ES-I3 (cell line): Measurements from ENCODE around the gene HEATR5A.
"Not testable (repeated sequence)": the region's sequence is repeated elsewhere in the genome, so short reads cannot be mapped to it uniquely, and the experiment has no call there.

ENCODE experiments used
- H3K36me3 ChIP-seq: 2 replicates; pipeline ENCODE4 v1.6.1; 2013; ENCODE audit warnings: mild to moderate bottlenecking, low read length, control low read depth, moderate library complexity; ENCODE audit not compliant: insufficient read depth
- H3K4me1 ChIP-seq: 2 replicates; pipeline ENCODE4 v1.6.1; 2013; ENCODE audit warnings: mild to moderate bottlenecking, control low read depth, low read length; ENCODE audit not compliant: insufficient read depth
- H3K9ac ChIP-seq: 2 replicates; pipeline ENCODE4 v1.6.1; 2013; ENCODE audit warnings: low read depth, mild to moderate bottlenecking, low read length, moderate library complexity
- H3K9me3 ChIP-seq: 2 replicates; pipeline ENCODE4 v1.6.1; 2013; ENCODE audit warnings: mild to moderate bottlenecking, low read length, moderate library complexity; ENCODE audit not compliant: control insufficient read depth, insufficient read depth

Gene HEATR5A

DNA sequence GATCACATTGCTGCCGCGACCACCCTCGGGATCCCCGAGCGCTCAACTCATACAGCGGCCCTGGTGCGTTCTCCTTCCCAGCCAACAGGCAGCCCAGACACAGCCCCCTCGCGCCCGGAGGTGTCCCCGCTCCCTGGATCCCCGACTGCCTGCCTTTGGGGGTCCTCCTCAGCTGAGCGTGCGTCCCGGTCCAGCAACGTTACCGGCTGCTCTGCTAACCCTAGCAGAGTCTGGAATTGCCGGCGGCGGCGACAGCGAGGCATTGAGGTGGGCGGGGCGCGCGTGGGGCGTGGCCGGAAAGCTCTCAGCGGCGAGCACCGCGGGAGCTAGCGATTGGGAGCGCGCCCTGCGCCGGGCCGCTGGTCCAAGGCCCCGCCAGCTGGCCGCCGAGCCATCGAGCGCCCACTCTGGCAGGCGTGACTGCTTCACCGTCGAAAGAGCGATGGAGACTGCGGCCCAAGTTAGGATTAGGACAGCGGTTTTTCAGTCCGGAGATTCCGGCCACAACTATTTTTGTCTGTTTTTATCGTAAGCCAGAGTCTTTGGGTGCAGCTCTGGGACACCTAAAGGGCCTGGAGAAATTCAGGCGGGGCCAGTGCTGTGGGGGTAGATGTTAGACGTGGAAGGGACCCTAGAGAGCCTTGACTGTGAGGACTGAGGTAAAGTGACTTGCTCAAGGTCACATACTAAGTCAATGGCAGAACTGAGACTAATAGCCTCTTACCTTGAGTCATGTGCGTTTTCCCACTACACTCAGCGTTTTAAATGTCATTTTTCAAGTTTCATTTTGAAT, at the start of gene HEATR5A:
Gene HEATR5A, minus strand, starts transcription at position 232 of the 793 bp plus-strand sequence. CDS start 17,575 bp downstream, outside the sequence.
- Histone ChIP-seq H3K36me3 (no peaks in the 10 kb centered on the region), H3K9ac (peak within 1 kb of the TSS; percentile 97), H3K4me1 (no peaks in the 10 kb centered on the region)

DNA sequence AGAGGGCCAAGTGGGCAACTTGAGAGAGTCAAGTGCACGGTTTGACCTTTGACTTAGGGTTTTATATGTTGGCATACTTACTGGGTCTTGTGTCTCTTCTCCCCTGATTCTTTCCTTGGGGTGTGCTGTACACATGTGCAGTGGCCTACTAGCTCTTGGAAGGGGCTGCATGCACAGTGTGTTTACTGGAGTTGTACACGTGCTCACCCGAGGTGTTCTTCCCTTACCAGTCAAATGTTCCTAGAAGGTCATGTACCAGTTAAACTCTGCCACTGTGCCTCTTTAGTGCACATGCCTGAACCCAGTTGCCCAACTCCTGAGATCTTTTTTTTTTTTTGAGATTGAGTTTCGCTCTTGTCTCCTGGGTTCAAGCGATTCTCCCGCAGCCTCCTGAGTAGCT, 46.2 kb upstream of the HEATR5A start:
- Histone ChIP-seq H3K4me1 (no peaks in the 10 kb centered on the region), H3K9me3 (no peaks in the 10 kb centered on the region), H3K36me3 (no peaks in the 10 kb centered on the region), H3K9ac (no peak overlapping the region)

More for the DNA sequence above, at the start of gene HEATR5A:
- H3K9me3 ChIP-seq = no peaks in the 10 kb centered on the region

DNA sequence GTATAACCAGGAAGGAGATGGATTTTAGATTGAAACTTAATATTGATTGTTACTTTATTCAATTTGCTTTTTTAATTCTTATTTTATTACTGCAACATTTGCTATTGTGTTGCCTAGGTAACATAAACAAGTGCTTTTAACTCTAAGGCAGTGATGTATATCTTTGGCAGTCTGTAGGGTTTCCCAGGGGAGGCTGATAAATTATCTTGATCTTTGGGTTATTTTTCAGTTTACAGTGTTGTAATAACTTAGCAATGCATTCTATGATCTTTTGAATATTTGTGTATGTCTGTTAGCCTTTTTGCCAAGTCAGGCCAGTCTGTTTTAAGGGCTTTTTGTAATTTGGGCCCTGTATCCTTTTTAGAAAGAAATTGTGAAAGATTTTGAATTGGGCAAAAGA, 44.8 kb upstream of the HEATR5A start:
- Histone ChIP-seq H3K9me3 (no peaks in the 10 kb centered on the region), H3K36me3 (no peaks in the 10 kb centered on the region), H3K4me1 (no peaks in the 10 kb centered on the region), H3K9ac (peak overlapping the region; percentile 39)

DNA sequence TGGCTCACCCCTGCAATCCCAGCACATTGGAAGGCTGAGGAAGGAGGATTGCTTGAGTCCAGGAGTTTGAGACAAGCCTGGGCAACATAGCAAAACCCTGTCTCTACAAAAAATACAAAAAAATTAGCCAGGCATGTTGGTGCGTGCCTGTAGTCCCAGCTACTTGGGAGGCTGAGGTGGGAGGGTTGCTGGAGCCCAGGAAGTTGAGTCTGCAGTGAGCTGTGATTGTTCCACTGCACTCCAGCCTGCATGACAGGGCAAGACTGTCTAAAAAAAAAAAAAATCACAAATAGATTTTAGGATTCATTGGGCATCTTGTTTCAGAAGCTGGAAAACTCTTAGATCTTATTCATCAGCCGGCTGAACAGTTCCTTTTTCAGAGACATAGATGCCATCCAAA, 42.1 kb upstream of the HEATR5A start:
- H3K9ac ChIP-seq, H3K9me3 ChIP-seq, H3K4me1 ChIP-seq, H3K36me3 ChIP-seq: not testable (repeated sequence)

DNA sequence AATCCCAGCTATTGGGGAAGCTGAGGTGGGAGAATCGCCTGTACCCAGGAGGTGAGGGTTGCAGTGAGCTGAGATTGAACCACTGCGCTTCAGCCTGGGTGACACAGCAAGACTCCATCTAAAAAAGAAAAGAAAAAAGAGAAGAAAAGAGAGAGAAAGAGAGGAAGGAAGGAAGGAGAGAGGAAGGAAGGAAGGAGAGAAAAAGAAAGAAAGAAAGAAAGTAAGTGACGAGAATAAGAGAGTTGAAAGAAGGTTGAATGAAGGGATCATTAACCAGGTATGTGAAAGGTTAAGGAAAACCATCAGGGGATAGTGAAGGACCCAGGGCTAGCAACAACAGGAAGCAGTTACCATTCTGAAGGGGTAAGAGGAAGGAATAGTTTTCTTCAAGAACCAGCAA, 41.2 kb upstream of the HEATR5A start:
- H3K9me3 ChIP-seq = no peaks in the 10 kb centered on the region
- no peaks in the 10 kb centered on the region for H3K36me3 ChIP-seq
- H3K4me1 ChIP-seq = peaks cover 8% of the 10 kb centered on the region; the same call in 1 of the 2 replicates
- no peak overlapping the region for H3K9ac ChIP-seq

DNA sequence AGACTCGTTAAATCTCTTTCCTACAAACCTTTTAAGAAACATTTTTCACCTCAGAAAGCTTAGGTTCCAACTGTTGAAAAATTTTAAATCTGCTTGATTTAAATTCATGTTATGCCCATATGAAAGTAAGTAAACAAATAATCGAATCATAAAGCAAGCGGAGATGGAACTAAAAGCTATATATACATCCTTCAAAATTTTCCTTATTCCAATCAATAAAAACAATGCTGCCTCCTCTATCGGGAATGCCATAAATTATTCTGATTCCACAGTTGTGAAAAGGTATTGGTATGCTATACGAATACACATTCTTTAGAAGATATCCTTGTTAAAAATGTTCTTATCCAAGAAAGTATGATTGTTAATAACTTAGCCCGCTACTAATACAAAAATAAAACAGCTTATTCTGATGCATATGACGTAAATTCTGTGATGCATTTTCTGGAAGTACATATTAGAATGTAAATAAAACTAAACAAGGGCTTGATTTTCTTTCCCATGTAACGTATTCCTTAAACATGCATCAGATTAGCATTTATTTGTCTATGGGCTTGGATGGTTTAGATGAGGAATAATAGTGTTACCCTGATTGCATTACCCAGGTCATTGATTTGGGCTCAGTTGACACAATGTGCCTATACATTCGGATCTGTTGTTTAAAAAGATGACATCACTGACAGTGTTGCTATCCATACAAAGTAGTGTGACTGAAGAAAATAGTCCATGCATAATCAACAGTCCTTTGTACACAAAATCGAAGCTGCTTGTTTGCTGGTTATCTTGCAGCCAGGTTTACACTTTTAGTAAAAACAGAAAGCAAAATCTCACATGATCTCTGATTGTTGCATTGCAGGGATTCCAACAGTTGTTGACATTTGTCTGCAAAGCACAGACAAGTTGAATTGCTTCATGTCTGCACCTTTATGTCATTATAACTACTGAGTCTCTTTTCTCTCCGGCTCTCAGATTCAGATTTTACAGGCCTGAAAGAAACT, 37.6 kb upstream of the HEATR5A start:
- peak overlapping the region; percentile 78 for H3K9ac ChIP-seq
- H3K36me3 ChIP-seq = no peaks in the 10 kb centered on the region

DNA sequence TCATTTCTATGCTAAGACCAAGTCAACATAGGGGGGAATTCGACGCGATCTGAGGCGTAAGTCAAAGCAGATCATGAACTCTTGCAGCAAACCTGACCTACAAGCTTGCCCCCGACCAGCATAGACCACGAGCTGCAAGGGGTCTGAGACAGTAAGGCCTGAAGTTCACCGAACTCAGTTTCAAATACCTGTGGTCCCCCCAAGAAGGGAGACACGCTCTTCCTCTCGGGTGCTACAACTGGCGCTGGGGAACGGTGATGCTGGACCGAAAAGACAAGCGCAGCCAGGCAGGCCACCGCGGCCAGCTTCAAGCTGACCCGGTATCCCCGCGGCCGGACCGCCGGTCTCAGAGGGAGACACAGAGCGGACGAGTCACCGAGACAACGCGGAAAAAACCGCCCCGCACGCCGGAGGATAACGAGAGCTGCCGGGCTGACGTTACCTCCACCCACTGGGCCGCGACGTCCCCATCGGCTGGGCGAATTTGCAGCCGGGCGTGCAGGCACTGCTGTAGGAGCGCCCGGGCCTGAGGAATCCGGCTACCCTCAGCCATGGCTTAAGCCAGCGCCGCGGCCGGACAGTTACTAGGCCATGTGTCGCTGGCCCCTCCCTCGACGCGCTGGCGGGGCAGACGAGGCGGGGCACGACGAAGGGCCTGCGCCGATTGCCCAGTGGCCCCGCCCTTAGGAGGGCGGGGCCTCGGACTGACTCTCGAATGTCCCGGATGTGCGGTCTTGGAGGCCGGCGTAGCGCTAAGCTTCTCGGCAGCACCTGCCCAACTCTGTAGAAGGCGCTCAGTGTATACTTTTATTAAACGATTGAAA, 36.7 kb upstream of the HEATR5A start, which contains the start of gene DTD2:
Gene DTD2, minus strand, starts transcription at position 666 of the 824 bp plus-strand sequence. Its CDS starts 113 bp downstream, at position 553.
- Histone ChIP-seq H3K9me3 (no peaks in the 10 kb centered on the region), H3K4me1 (peaks cover 8% of the 10 kb centered on the region; the same call in 1 of the 2 replicates), H3K9ac (peak within 1 kb of the TSS; percentile 78), H3K36me3 (no peaks in the 10 kb centered on the region)

More for the DNA sequence above, 37.6 kb upstream of the HEATR5A start:
- Histone ChIP-seq H3K9me3 (no peaks in the 10 kb centered on the region), H3K4me1 (peaks cover 8% of the 10 kb centered on the region; the same call in 1 of the 2 replicates)

DNA sequence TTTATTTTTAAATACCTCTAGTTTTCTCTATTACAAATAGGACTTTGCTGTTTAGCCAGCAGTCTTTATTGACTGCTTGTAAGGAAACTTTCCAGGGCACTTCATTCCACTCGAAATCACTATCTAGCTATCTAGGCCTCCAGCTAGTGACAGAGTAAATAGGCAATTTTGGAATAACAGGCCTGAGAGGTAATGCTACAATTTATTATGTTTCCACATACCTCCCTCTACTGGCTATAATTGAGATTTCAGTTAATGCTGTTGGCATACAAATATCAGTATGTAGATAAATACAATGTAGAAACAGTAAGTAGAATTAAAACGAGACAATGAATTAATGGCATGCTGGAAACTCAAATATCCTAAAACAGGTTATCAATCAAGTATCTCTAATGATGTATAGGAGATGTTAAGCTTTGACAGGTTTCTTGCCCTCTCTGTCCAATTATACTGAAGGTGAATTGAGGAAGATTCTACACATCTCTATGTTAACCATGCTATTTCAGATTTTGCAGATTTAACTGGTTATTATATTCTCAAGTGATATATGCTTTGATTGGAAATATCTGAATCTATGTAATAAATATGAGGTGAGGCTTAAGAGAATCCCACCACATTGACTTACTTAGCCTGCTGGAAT, 29.7 kb upstream of the HEATR5A start:
- no peaks in the 10 kb centered on the region for H3K9me3 ChIP-seq
- no peaks in the 10 kb centered on the region for H3K4me1 ChIP-seq
- H3K9ac ChIP-seq = no peak overlapping the region
- H3K36me3 ChIP-seq = no peaks in the 10 kb centered on the region

DNA sequence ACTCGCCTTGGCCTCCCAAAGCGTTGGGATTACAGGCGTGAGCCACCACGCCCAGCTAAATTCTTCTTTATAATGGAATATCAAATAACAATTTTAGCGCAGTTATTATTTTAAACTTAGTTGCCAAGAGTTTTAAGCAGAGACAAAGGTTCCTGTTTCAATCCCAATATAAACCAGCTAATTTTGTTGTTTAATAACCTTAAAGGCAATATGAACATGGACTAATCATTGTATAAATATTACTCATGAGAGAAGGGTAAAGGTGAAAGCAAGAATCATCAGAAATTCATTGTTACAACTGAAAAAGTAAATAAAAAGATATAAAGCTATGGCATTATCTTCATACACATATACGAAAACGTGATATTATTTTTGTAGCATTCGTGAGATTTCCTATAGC, 28.8 kb upstream of the HEATR5A start:
- Histone ChIP-seq H3K9me3 (no peaks in the 10 kb centered on the region), H3K9ac (no peak overlapping the region), H3K4me1 (no peaks in the 10 kb centered on the region), H3K36me3 (no peaks in the 10 kb centered on the region)

DNA sequence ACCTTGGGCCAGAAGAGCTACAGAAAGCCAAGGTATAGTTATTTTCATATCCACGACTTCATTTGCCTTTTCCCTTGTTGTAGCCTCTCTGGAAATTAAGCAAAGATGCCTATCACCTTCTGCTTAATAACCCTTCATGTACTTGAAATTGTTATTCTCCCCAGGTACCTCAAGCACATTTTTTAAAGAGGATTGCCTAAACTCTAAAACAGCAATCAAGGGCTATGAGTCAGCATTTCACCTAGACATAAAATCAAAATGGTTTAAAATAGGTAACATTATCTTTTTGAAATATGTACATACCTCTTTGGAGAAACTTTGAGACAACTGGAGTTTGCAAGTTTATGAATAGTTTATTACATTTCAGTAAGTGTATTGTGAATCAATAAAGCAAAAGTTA, 25.4 kb upstream of the HEATR5A start:
- H3K4me1 ChIP-seq = no peaks in the 10 kb centered on the region
- H3K9ac ChIP-seq = no peak overlapping the region
- H3K36me3 ChIP-seq = no peaks in the 10 kb centered on the region
- H3K9me3 ChIP-seq = no peaks in the 10 kb centered on the region

DNA sequence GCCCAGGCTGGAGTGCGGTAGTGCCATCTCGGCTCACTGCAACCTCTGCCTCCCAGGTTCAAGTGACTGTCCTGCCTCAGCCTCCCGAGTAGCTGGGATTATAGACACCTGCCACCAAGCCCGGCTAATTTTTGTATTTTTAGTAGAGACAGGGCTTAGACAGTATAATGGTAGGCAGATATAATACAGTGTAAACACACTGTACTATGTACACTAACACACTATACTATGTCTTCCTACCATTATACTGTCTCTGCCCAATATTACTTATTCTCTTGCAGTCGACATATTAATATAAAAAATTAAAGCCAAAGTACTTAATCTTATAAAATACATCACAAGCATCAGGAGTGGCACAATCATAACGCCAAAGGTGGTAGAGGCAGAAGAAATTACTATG, 21.9 kb upstream of the HEATR5A start:
- Histone ChIP-seq H3K9ac (no peak overlapping the region), H3K4me1 (no peaks in the 10 kb centered on the region), H3K9me3 (no peaks in the 10 kb centered on the region; the same call in 1 of the 2 replicates), H3K36me3 (no peaks in the 10 kb centered on the region)

DNA sequence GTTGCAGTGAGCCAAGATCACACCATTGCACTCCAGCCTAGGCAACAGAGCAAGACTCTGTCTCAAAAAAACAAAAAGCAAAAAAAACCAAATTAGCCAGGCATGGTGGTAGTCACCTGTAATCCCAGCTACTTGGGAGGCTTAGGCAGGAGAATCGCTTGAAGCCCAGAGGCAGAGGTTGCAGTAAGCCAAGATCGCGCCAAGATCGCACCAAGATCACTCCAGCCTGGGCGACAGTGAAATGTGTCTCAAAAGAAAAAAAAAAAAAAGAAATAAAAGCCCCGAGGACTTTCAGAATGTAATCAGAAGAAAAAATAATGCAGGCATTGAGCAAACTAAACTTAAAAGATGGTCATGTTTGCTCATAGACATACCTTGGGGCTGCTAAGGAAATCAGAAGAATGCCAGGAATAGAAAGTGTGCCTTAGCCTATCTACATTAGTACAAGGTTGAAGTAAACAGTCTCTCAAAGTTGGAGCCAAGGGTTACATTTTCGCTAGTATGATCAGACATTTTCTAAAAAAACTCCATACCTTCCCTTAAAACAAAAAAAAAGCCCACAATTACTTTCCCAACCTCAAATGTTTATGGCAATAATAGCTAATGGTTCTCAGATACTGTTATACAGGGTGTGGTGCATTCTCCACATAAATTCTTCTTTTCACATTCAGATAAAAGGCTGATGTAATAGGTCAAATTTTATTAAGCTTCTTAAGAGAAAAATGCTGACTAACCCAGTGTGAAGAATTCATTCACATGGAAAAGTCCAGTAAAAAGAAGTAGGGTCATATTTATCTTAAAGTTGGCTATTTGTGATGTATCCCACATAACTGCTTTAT, 21.1 kb upstream of the HEATR5A start:
- Histone ChIP-seq H3K4me1 (no peaks in the 10 kb centered on the region), H3K9ac (no peak overlapping the region), H3K36me3 (no peaks in the 10 kb centered on the region), H3K9me3 (no peaks in the 10 kb centered on the region; the same call in 1 of the 2 replicates)

DNA sequence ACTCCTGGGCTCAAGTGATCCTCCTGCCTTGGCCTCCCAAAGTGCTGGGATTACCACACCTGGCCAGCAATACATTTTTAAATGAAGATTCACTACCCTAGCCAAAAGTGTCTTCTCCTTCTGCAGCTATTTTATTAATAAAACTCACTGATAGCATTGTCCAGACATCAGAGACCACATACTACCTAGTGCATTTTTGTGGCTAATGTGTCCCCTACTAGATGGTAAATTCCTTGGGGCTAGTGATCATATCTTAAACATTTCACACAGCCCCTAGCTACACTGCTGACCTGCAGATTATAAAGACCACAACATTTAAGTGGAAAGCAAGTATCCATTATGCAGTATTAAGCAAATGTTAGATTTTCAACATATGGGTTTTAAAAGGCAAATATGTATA, 19.9 kb upstream of the HEATR5A start:
- no peaks in the 10 kb centered on the region for H3K36me3 ChIP-seq
- H3K9ac ChIP-seq = no peak overlapping the region
- no peaks in the 10 kb centered on the region; the same call in 1 of the 2 replicates for H3K9me3 ChIP-seq
- H3K4me1 ChIP-seq = no peaks in the 10 kb centered on the region
